ENCODE data around the gene EFNB3. TPM values are rescaled to one million over a fixed set of nuclear protein-coding genes. Genes with fewer than 3 reads are reported as not detected.

EFNB3 gene
- total RNA-seq (2021; ENCODE audit: unreplicated experiment) (0.07 TPM), Bru-seq, nascent RNA (percentile 22 among the genes with signal in this experiment), BruChase-seq, experiment 1, labeled RNA remaining after a 6-hour chase (percentile 29 among the genes with signal in this experiment), BruChase-seq, experiment 2, labeled RNA remaining after a 2-hour chase (percentile 32 among the genes with signal in this experiment)
- 0.12 TPM in 1 of 2 replicates, not detected in the other for polyA plus RNA-seq (2012)
- long read RNA-seq = 0 reads

GRCh38 chr17:7704601-7705268, at the start of gene EFNB3:
TSS of gene EFNB3 (plus strand) at chr17:7705202. CDS start at chr17:7705599, 397 bp downstream.
- no peak for DNase-seq (ENCODE audit: low read depth, low spot score)
- peaks cover 3 to 5% of the 10 kb centered on the region in 2 experiments; a peak in 1 of 4 replicates for H3K36me3 ChIP-seq (ENCODE audit: control insufficient read depth in 1 of 2, insufficient read depth in 2 of 2, low read length in 2 of 2)
- ChIA-PET CTCF (no interaction called here), POLR2A (interaction anchor here (1.2 kb wide), 1 partner anchor 18 kb away, joined by 4 read pairs; the partner anchor contains the start of gene TP53), RAD21 (ENCODE audit: low non-redundant PET in 1 of 2, low total read pairs in 2 of 2, uncharacterized antibody in 2 of 2, unreplicated experiment in 2 of 2) (no interaction called here)
- intact Hi-C loops (cut with micrococcal nuclease) = no loop called here
- peaks cover 0 to 10% of the 10 kb centered on the region in 2 experiments; a peak in 1 of 4 replicates for H3K4me1 ChIP-seq (ENCODE audit: control insufficient read depth in 1 of 2, insufficient read depth in 2 of 2, low read length in 2 of 2)
- no TSS peak for BruUV-seq (replicated peaks)
- no peaks in the 10 kb centered on the region for H4K20me1 ChIP-seq (ENCODE audit: insufficient read depth)
- TF ChIP-seq TCF7L2 (IDR thresholded peaks at IDR 0.05; ENCODE audit: borderline replicate concordance, extremely low read depth, insufficient read depth, insufficient read length) (no peak), MAX (IDR thresholded peaks at IDR 0.05) (no peak), FOSL1 (IDR thresholded peaks at IDR 0.05; ENCODE audit: low read depth) (no peak), POLR2AphosphoS5 (IDR thresholded peaks at IDR 0.05; ENCODE audit: low read depth, low read length) (no peak), CTCF (IDR thresholded peaks at IDR 0.05 in 2 of 3, conservative IDR thresholded peaks at IDR 0.05 in 1 of 3; ENCODE audit: borderline replicate concordance in 1 of 3, insufficient read depth in 1 of 3, low read depth in 2 of 3, low read length in 2 of 3) (no peak), POLR2A (IDR thresholded peaks at IDR 0.05; ENCODE audit: borderline replicate concordance, extremely low read depth, insufficient read depth, insufficient read length) (no peak), SIN3A (IDR thresholded peaks at IDR 0.05; ENCODE audit: low read depth) (no peak), CEBPB (IDR thresholded peaks at IDR 0.05; ENCODE audit: low read depth) (no peak), SRF (IDR thresholded peaks at IDR 0.05; ENCODE audit: low read depth) (no peak), REST (IDR thresholded peaks at IDR 0.05; ENCODE audit: low read depth) (no peak), ZFX (IDR thresholded peaks at IDR 0.05) (no peak), SP1 (IDR thresholded peaks at IDR 0.05; ENCODE audit: low read depth) (no peak), ZNF274 (IDR thresholded peaks at IDR 0.05; ENCODE audit: low read depth, low read length) (no peak)
- no peak within 1 kb of the TSS for H3K4me3 ChIP-seq (replicated peaks in 1 of 2; ENCODE audit: low read depth in 1 of 2, low read length in 2 of 2)
- H3K27ac ChIP-seq (ENCODE audit: low read depth, low read length) = no peak within 1 kb of the TSS
- H3K9me3 ChIP-seq (ENCODE audit: control insufficient read depth in 1 of 2, insufficient read depth in 1 of 2, low read depth in 1 of 2, low read length in 2 of 2) = no peaks in the 10 kb centered on the region
- no peak for ATAC-seq
- H3K4me2 ChIP-seq (ENCODE audit: low read length) = no peak within 1 kb of the TSS
- no peak within 1 kb of the TSS for H3K9ac ChIP-seq (ENCODE audit: low read length)
- no peak within 1 kb of the TSS for H2AFZ ChIP-seq (ENCODE audit: low read depth, low read length, poor library complexity, severe bottlenecking)
- H3K79me2 ChIP-seq (ENCODE audit: insufficient read depth, low read length) = no peaks in the 10 kb centered on the region
- H3K27me3 ChIP-seq (ENCODE audit: insufficient read depth, low read length) = no peaks in the 10 kb centered on the region
- no peaks in the 10 kb centered on the region for H3K9me2 ChIP-seq (ENCODE audit: insufficient read depth)

All from HCT116 (cell line).